HG03280 (cell line): ENCODE data around the gene CNR2.
"Not testable (repeated sequence)": the region's sequence is repeated elsewhere in the genome, so short reads cannot be mapped to it uniquely, and the experiment has no call there.

ENCODE experiments used
- ATAC-seq: cut with Tn5 transposase; IDR thresholded peaks from one replicate; pipeline ENCODE4 v1.9.1; 2021; ENCODE audit warnings: mild to moderate bottlenecking, moderate library complexity; ENCODE audit not compliant: unreplicated experiment

Gene CNR2

DNA sequence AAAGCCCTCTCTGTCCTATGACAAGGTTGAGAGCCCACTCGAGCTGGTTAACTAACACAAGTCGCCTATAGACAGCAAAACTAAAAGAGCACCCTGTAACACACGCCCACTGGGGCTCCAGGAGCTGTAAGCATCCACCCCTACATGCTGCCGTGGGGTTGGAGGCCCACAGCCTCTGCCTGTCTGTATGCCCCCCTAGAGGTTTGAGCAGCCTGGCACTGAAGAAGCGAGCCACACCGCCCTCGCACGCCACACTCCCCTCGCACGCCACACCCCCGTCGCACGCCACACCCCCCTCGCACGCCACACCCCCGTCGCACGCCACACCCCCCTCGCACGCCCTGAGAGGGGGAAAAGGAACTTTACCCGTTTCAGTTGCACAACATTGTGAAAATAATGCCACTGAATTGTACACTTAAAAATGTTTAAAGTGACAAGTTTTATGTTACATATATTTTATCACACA is 74.7 kb downstream of the CNR2 start:
- ATAC-seq, result peak; percentile 85

DNA sequence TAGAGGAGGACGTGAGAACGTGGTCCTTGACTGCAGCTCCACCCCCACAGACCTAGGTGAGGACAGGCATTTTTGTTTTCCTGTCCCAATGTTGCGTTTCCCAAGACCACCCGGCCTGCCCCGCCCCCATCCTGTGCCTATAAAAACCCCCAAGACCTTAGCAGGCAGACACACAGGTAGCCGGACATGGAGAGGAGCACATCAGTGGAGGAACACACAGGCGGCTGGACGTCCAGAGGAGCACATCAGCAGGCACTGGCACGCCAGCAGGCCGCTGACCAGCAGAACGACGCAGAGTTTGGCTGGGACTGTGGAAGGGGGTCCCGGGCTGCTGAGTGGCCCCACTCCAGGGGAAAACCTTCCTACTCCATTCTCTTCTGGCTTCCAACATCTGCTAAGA is 75.3 kb downstream of the CNR2 start:
- ATAC-seq, result no peak

DNA sequence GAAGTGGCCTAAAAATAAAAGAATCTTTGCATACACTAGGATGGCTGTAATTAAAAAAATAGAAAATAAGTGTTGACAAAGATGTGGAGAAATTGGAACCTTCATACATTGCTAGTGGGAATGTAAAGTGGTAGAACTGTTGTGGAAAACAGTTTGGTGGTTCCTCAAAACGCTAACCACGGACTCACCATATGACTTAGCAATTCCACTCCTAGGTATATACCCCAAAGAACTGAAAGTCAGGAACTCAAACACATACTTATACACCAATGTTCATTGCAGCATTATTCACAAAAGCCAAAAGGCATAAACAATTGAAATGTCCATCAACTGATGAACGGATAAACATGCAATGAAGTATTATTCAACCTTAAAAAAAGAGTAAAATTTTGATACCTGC is 77.1 kb downstream of the CNR2 start:
- ATAC-seq, result no peak

DNA sequence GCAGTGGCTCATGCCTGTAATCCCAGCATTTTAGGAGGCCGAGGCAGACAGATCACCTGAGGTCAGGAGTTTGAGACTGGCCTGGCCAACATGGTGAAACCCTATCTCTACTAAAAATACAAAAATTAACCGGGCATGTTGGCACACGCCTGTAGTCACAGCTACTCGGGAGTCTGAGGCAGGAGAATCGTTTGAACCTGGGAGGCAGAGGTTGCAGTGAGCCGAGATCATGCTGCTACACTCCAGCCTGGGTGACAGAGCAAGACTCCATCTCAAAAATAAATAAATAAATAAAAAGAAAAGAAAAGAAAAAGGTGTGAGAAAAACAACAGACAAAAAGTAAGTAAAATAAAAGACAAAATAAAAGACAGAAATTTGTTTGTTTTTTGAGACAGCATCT is 79.0 kb downstream of the CNR2 start:
- not testable (repeated sequence) for ATAC-seq

DNA sequence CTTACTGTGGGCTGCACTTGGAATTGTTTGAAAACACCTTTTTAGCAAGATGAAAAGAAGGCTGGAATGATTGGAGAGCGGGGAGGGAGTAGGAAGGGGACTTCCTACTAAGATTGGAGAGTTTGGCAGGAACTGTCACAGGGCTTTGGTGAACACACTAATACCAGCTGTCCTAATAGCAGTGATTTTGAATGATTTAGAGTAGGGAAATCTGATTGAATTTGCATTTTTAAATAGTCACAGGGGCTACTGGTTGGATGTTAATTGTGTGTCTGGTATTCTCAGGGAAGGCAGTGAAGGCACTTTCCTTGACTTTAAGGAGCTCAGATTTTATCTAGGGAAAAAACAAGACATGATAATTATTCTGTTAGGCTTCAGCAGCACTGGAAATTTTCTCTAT is 85.4 kb downstream of the CNR2 start:
- no peak for ATAC-seq

DNA sequence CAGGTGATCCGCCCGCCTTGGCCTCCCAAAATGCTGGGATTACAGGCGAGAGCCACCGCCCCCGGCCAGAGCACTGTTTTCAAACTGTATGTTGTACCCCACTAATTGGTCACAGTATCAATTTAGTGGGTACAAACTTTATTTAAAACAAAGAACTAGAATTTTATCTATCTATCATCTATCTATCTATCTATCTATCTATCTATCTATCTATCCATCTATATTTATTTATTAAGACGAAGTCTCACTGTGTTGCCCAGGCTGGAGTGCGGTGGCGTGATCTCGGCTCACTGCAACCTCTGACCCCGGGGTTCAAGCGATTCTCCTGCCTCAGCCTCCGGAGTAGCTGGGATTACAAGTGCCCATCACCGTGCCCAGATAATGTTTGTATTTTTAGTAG is 86.6 kb downstream of the CNR2 start:
- ATAC-seq, result not testable (repeated sequence)

DNA sequence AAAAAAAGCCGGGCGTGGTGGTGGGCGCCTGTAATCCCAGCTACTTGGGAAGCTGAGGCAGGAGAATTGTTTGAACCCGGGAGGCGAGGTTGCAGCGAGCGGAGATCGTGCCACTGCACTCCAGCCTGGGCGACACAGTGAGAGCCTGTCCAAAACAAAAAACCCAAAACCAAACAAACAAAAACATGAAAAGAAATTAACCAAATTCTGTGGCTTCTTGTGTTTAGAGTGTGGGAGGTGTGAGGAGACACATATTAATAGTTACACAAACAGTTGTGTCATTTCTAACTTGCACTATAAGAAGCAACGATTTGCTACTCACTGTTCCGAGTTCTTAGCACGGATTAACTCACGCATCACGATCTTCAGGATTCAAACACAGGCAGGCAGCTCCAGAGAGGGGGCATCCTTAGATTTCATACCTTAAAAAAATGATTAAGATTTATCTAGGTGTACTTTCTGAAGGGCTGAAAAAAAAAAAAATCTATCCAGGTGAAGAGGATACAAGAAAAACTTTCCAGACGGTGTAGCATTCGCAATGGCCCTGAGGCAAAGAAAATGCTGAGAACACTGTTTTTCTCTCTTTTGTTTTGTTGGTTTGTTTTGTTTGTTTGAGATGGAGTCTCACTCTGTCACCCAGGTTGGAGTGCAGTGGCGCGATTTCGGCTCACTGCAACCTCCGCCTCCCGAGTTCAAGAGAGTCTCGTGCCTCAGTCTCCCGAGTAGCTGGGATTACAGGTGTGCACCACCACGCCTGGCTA is 87.2 kb downstream of the CNR2 start:
- ATAC-seq, result no peak

DNA sequence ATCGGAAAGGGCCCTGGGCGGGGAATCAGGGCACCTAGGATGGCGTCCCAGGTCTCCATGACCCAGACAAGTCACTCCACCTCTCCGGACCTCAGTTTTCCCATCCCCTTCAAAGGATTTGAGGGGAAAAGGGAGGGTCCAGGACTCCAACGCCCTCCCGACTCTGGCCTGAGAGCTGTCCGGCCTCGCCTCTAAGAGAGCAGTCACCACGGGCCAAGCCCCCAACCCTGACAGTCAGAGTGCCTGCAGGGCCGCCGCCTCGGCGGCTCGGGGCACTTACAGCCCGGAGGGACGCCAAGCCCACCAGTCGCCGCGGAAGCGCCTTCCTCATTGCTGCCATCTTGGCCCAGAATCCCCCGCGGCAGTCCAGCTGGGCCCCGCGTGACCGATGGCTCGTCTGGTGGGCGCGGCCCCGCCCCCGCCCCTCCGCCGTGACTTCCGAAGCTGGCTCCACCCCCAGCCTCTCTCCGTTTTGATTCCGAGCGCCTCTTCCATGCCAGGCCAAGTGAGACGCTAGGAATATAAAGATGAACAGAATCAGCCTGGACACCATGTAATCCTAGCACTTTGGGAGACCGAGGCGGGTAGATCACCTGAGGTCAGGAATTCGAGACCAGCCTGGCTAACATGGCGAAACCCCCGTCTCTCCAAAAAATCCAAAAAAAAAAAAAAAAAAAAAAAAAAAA is 87.9 kb downstream of the CNR2 start, which contains the start of gene HMGCL:
Gene HMGCL (minus strand): TSS at position 354 of the 686 bp plus-strand sequence. CDS start 14 bp downstream, at position 340.
- peak; percentile 88 for ATAC-seq

DNA sequence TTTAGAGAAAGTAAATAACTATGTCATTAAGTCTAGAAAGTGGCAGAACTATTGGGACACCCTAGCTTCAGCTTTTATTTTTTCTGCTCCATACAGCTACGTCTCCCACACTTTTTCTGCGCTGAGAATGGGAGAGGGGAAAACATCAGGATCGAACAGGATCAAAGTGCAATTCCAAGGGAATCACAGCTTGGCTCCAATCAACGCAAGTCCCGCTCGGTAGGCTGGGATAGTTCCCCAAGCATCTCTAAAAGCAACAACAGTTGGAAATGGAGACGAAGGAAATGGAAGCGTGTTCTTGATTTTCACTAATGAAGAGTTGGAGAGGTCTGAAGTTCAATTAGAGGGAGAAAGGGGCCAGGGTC is 88.5 kb downstream of the CNR2 start:
- ATAC-seq, result no peak

DNA sequence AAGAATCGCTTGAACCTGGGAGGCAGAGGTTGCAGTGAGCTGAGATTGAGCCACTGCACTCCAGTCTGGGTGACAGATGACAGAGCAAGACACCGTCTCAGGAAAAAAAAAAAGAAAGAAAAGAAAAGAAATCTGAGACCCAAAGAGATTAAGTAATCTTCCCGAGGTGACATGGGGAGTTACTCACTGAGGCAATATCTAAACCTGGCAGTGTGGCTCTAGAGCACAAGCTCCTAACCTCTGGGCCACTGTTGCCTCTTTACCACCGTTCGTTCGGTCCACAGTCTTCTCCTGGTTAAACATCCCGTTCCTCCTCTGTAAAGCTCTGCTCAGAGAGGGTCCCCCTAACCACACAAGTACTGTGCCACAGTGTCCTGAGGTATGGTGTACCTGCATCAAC is 89.4 kb downstream of the CNR2 start:
- no peak for ATAC-seq
